GM19025 (cell line): Measurements from ENCODE around the gene IL32.
"Not testable (repeated sequence)": the region's sequence is repeated elsewhere in the genome, so short reads cannot be mapped to it uniquely, and the experiment has no call there.

Experiments used
- ATAC-seq: cut with Tn5 transposase; IDR thresholded peaks from one replicate; pipeline ENCODE4 v1.9.1; 2021; ENCODE audit warnings: mild to moderate bottlenecking, low read depth, moderate library complexity; ENCODE audit not compliant: unreplicated experiment

Gene IL32

DNA sequence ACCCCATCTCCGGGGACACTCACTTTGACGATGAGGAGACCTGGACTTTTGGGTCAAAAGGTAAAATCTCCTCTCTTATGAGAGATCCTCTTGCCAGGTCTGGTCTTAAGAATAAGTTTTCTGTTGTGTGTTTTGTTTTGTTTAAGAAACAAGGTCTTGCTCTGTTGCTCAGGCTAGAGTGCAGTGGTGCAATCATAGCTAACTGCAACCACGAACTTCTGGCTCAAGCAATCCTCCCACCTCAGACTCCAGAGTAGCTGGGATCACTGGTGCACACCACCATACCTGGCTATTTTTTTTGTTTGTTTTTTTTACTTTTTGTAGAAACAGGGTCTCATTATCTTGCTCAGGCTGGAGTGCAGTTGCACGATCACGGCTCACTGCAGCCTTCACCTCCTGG is 15.0 kb upstream of the IL32 start:
- ATAC-seq, result no peak

GRCh38 chr16:3051009-3051408 is 14.4 kb upstream of the IL32 start:
- ATAC-seq, result no peak

- ATAC-seq, result no peak
These were observed 13.9 kb upstream of the IL32 start for GRCh38 chr16:3051494-3051893.

DNA sequence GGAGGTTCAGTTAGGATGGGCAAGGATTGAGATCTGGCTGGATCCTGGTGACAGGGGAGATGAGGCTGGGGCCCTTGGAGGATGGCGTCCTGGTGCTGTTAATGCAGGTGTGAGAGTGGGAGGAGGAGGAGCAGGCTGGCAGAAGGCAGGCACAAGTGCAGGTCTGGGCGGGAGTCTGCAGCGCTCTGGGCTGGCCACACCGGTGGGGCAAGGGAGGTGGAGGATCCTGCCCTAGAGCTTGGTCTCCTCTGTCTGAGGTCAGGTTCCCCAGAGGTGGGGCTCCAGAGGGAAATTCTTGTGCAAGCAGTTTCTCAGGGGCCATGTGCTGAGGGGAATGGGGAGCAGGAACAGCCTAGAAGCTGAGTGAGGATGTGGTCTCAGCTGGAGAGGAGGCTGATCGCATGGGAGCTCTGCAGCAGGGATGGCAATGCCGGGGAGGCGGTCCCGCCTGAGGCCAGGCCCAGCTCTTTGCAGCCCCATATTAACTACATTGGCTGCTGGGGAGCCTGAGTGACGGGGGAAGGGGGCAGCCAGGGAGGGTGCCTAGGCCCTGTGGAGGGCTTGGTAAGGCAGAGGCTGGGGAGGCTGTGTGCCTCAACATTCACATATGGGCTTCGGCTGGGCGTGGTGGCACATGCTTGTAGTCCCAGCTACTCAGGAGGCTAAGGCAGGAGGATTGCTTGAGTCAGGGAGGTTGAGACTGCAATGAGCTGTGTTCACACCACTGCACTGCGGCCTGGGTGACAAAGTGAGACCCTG is 12.7 kb upstream of the IL32 start:
- ATAC-seq, result not testable (repeated sequence)

DNA sequence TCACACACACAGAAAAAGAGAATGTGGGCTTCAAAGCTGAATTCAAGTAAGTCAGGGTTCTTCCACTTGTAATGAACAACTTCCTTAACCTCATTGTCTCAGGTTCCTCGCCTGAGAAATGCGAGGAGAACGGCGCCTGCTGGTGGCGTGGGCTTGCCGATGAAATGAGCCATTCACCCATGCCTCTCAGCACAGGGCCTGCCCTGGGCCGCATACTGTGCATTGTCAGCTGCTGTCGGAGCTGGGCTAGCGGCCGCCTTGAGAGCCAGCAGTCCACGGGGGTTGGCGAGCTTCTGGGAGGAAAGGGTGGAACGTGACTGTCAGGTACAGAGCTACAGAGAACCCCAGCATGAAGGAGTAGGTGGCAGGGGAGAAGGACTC is 12.1 kb upstream of the IL32 start:
- ATAC-seq, result not testable (repeated sequence)

DNA sequence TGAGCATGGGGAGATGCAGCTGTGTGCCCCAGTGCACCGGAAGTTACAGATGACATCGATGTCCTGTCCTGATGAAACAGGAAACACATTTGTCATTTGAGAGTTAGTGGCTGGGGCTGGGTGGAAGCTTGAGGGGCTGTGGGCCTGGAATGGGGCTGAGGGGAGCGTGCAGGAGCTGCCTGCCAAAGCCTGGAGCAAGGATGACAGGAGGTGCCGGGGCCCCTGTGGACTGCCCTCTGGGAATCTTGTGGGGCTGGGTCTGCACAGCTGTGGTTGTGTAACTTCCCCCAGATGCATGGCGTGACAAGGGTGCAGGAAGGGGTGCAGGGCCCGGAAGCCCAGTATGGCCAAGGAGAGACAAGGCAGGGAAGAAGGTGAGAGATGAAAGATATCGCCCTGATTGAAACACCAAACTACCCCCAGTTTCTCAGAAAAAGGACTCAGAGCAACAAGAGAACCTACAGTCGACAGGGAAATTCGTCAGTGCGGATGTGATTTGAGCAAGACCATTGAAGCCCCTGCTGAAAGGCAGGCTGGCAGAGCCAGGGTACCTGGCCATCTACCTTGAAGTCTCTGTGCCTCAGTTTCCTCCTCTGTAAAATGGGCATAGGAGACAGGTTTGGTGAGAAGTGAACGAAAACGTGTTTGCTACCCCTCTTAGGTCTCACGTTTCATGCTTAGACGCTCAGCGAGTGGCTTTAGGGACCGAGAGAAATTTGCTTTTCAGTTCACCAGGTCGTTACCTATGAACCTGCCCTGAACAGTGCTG is 10.3 kb upstream of the IL32 start:
- no peak for ATAC-seq

DNA sequence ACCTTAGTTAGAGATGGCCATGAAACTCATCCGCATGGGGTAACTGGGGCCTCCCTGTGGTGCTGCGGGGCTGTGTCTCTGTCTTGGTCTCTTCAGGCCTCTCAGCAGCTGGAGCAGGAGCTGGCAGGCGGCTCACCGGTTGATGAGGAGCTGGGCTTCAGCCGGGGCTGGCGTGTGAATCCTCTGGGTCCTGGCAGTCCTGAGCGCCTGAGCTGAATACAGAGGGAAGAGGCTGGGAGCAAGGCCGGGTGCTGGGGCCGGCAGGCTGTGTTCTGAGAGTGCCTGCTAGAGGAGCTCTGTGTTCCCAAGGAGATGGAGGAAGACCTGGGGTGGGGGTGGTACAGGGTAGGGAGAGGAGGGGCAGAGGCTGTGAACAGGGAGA is 9.7 kb upstream of the IL32 start:
- ATAC-seq, result not testable (repeated sequence)

GRCh38 chr16:3056336-3057180 is 8.9 kb upstream of the IL32 start:
- no peak for ATAC-seq

DNA sequence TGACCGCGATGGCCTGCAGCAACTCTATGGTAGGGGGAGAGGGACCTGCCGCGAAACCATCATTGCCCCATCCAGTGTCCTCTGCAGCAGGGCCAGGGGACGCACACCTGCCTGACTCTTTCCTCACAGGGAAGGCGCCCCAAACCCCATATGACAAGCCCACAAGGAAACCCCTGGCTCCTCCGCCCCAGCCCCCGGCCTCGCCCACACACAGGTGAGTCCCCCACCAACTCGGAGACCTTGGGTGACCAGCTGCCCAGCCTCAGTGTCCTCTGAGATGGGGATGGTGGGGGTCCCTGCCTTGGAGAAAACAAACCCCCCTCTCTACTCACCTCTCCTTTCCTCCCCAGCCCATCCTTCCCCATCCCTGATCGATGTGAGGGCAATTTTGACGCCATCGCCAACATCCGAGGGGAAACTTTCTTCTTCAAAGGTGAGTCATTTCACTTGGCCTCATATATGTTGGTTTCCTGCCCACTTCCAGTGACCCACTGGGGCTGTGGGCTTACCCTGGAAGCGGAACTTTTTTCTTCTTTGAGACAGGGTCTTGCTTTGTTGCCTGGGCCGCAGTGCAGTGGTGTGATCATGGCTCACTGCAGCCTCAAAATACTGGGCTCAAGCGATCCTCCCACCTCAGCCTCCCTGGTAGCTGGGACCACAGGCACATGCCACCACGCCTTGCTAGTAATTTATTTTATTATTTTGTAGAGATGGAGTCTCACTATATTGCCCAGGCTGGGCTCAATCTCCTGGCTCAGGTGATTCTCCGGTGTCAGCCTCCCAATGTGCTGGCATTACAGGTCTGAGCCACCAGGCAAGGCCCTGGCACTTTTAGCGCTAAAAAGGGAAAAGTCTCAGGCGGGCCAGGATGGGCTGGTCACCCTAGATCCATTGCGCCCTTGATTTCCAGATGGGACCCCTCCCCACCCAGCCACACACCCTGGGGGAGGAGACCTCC is 8.0 kb upstream of the IL32 start:
- no peak for ATAC-seq

- no peak for ATAC-seq
These were observed 7.1 kb upstream of the IL32 start for GRCh38 chr16:3058139-3059030.

- ATAC-seq, result peak; percentile 77
These were observed 6.3 kb upstream of the IL32 start for GRCh38 chr16:3059041-3059722.

DNA sequence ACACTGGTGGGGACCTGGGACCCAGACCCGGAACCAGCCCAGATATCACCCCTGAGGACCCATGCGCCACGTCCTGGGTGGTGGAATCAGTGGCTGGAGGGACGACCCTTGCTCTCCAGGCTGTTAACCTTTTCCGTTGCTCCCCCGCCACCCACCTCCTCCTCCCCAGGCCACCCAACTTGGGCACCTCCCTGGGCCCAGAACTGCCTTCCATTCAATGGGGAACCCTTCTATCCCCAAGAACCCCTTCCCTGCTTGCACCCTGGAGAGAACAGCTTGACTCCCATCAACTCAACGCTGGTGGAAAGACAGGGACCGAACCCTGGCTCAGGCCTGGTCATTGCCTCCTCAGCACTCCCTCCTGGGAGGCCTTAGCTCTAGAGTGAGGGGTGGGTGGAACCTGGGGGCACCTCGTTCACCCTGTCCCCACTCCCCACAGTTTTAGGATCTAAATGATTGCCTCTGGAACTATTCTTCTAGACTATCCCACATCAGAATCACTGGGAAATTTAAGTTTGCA is 5.7 kb upstream of the IL32 start:
- no peak for ATAC-seq

GRCh38 chr16:3060339-3061127 is 4.9 kb upstream of the IL32 start:
- no peak for ATAC-seq

GRCh38 chr16:3062553-3062952 is 2.9 kb upstream of the IL32 start:
- no peak for ATAC-seq

GRCh38 chr16:3063625-3064386 is 1.6 kb upstream of the IL32 start:
- no peak for ATAC-seq

- no peak for ATAC-seq
These were observed 451 bp downstream of the IL32 start for GRCh38 chr16:3065742-3066439.
